Endodermal cell (in vitro differentiated cells): Measurements from ENCODE around the gene G0S2. TPM values are rescaled to one million over a fixed set of nuclear protein-coding genes. Genes with fewer than 3 reads are reported as not detected.

ENCODE experiments used
- DNase-seq: peaks from one replicate; pipeline ENCODE4 v3.0.0-alpha.2; 2017
- H3K27ac ChIP-seq: 2 replicates; pipeline ENCODE4 v1.5.1; 2013; ENCODE audit warnings: mild to moderate bottlenecking, low read depth, low read length, moderate library complexity
- H3K27me3 ChIP-seq: 2 replicates; pipeline ENCODE4 v1.6.1; 2013; ENCODE audit warnings: mild to moderate bottlenecking, low read length, moderate library complexity; ENCODE audit not compliant: insufficient read depth, control insufficient read depth, poor library complexity, severe bottlenecking
- H3K36me3 ChIP-seq: 2 replicates; pipeline ENCODE4 v1.7.0; 2013; ENCODE audit warnings: mild to moderate bottlenecking, low read length, moderate library complexity; ENCODE audit not compliant: control insufficient read depth, insufficient read depth
- H3K4me1 ChIP-seq: one replicate; pipeline ENCODE4 v1.7.0; 2013; ENCODE audit warnings: low read length; ENCODE audit not compliant: control insufficient read depth, insufficient read depth
- H3K4me3 ChIP-seq: 2 replicates; pipeline ENCODE4 v1.5.1; 2013; ENCODE audit warnings: mild to moderate bottlenecking, low read length, moderate library complexity
- H3K9ac ChIP-seq: 2 replicates; pipeline ENCODE4 v1.6.1; 2013; ENCODE audit warnings: mild to moderate bottlenecking, low read length, moderate library complexity; ENCODE audit not compliant: poor library complexity, severe bottlenecking; ENCODE audit errors: extremely low read depth
- H3K9me3 ChIP-seq: 2 replicates; pipeline ENCODE4 v1.6.1; 2013; ENCODE audit warnings: mild to moderate bottlenecking, low read length, moderate library complexity; ENCODE audit not compliant: control insufficient read depth
- H3K27ac Mint-ChIP-seq: 2 replicates; pipeline ENCODE4 v1.8.0; 2020; ENCODE audit warnings: mixed read lengths
- H3K27me3 Mint-ChIP-seq: 2 replicates; pipeline ENCODE4 v1.8.0; 2021; ENCODE audit warnings: mild to moderate bottlenecking, mixed read lengths; ENCODE audit not compliant: insufficient read depth
- H3K36me3 Mint-ChIP-seq: 2 replicates; pipeline ENCODE4 v1.8.0; 2020; ENCODE audit warnings: low read depth, mixed read lengths
- H3K4me1 Mint-ChIP-seq: 2 replicates; pipeline ENCODE4 v1.8.0; 2020; ENCODE audit warnings: mixed read lengths
- H3K4me3 Mint-ChIP-seq: 2 replicates; pipeline ENCODE4 v1.8.0; 2020; ENCODE audit warnings: mild to moderate bottlenecking, moderate library complexity, mixed read lengths
- H3K9me3 Mint-ChIP-seq: 2 replicates; pipeline ENCODE4 v1.8.0; 2020; ENCODE audit warnings: mild to moderate bottlenecking, mixed read lengths
- WGBS, 2 experiments: methylation state at CpG; one replicate each; pipeline versions ENCODE4 v1.1.5 to v1.1.7; 2013; ENCODE audit warnings: missing lambda C conversion rate in 2 of 2, mixed read lengths in 1 of 2; ENCODE audit not compliant: insufficient coverage in 1 of 2, insufficient read length in 1 of 2; 5-methylcytosine and 5-hydroxymethylcytosine counted together
- total RNA-seq, 2 donors: library from RNA; stranded (reverse); fragmentation: NEBNext Ultra II Directional in 1 of 2; extraction: Animal tissue kit (Norgen Biotek cat#: 25700) in 1 of 2; gene quantifications; 2 replicates in 1 of 2; 3 replicates in 1 of 2; pipeline ENCODE4 v1.2.1, GENCODE V29; 2021
- TF ChIP-seq, protein P1 (sequence below): fragments of 200-600 bp; sonication (generic); conservative IDR thresholded peaks from 2 replicates; pipeline ENCODE4 v1.5.0; 2021; ENCODE audit warnings: antibody characterized with exemption, mild to moderate bottlenecking

The G0S2 gene
- total RNA-seq, 2 donors from 2014 or later = not detected

DNA sequence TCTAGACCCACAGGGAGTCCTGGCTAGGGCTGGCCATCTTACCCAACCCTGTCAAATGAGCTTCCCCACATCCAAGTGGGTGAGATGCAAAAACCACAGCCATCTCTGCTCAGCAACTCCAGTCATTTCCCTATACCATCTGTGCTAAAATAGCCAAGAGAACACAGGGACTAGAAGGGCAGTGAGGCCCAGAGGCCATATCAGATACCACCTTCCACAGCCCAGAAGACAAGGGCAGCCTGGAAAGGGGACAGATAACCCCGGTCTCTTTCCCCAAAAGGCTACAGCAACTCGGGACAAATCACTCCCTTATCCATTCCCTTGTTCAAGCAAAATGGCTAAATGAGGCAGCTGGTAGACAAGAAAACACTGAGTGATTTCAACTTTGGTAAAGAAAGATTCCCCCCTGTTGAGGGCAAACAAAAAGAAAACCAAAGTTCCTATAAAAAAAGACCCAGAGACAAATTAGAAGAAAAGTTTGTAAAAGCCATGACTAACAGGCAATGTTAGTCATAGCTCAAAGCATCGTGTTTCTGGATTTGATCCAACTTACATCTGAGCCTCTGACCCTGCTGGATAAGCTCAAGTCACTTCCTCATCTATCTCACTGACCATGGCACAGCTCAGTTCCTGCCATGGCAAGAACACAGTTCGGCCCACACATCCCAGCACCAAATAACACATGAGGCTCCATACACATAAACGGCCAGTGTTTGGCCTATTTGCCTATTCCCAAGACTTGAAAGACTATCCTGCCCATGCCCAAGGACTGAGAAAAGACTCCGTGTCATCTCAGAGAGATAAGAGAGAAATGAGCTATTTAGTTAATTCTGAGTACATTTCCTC is 26.1 kb upstream of the G0S2 start:
- Histone ChIP-seq H3K27ac (no peak overlapping the region), H3K4me1 (peaks cover 10% of the 10 kb centered on the region), H3K9ac (no peak overlapping the region), H3K9me3 (no peaks in the 10 kb centered on the region), H3K4me3 (no peak overlapping the region), H3K27me3 (no peaks in the 10 kb centered on the region), H3K36me3 (no peaks in the 10 kb centered on the region)
- Mint-ChIP-seq H3K27me3 (peaks cover 4% of the 10 kb centered on the region), H3K4me3 (no peak overlapping the region), H3K9me3 (no peaks in the 10 kb centered on the region), H3K4me1 (peaks cover 22% of the 10 kb centered on the region), H3K36me3 (no peaks in the 10 kb centered on the region), H3K27ac (no peak overlapping the region)
- WGBS, 2 experiments = 67 to 83% methylated on average over 3 to 6 of the region's 6 CpGs
- no peak for DNase-seq
- TF ChIP-seq, protein P1, sequence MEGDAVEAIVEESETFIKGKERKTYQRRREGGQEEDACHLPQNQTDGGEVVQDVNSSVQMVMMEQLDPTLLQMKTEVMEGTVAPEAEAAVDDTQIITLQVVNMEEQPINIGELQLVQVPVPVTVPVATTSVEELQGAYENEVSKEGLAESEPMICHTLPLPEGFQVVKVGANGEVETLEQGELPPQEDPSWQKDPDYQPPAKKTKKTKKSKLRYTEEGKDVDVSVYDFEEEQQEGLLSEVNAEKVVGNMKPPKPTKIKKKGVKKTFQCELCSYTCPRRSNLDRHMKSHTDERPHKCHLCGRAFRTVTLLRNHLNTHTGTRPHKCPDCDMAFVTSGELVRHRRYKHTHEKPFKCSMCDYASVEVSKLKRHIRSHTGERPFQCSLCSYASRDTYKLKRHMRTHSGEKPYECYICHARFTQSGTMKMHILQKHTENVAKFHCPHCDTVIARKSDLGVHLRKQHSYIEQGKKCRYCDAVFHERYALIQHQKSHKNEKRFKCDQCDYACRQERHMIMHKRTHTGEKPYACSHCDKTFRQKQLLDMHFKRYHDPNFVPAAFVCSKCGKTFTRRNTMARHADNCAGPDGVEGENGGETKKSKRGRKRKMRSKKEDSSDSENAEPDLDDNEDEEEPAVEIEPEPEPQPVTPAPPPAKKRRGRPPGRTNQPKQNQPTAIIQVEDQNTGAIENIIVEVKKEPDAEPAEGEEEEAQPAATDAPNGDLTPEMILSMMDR = no peak

- Mint-ChIP-seq H3K36me3 (no peaks in the 10 kb centered on the region), H3K4me1 (peaks cover 30% of the 10 kb centered on the region), H3K27ac (no peak overlapping the region), H3K9me3 (no peaks in the 10 kb centered on the region), H3K27me3 (peaks cover 4% of the 10 kb centered on the region), H3K4me3 (no peak overlapping the region)
- Histone ChIP-seq H3K27me3 (no peaks in the 10 kb centered on the region), H3K27ac (no peak overlapping the region), H3K9me3 (no peaks in the 10 kb centered on the region), H3K4me1 (peaks cover 14% of the 10 kb centered on the region), H3K4me3 (no peak overlapping the region), H3K36me3 (no peaks in the 10 kb centered on the region), H3K9ac (no peak overlapping the region)
- WGBS, 2 experiments = 90 to 100% methylated on average over 1 of the region's 1 CpG
- TF ChIP-seq, protein P1 = no peak
- DNase-seq = no peak
Observed at GRCh38 chr1:209650454-209650853, 24.8 kb upstream of the G0S2 start.

- Mint-ChIP-seq H3K36me3 (no peaks in the 10 kb centered on the region), H3K27me3 (peaks cover 4% of the 10 kb centered on the region), H3K4me3 (no peak overlapping the region), H3K9me3 (no peaks in the 10 kb centered on the region), H3K4me1 (peaks cover 30% of the 10 kb centered on the region), H3K27ac (no peak overlapping the region)
- H3K27me3 ChIP-seq = no peaks in the 10 kb centered on the region
- H3K27ac ChIP-seq = no peak overlapping the region
- WGBS, 2 experiments = 80 to 82% methylated on average over 2 to 5 of the region's 5 CpGs
- TF ChIP-seq, protein P1 = no peak
- H3K4me3 ChIP-seq = no peak overlapping the region
- H3K9me3 ChIP-seq = no peaks in the 10 kb centered on the region
- no peaks in the 10 kb centered on the region for H3K36me3 ChIP-seq
- H3K4me1 ChIP-seq = peaks cover 14% of the 10 kb centered on the region
- H3K9ac ChIP-seq = no peak overlapping the region
- peak; percentile 72 for DNase-seq
Observed at GRCh38 chr1:209651138-209651587, 24.0 kb upstream of the G0S2 start.
